Measurements from ENCODE around the gene CNTFR.

DNA sequence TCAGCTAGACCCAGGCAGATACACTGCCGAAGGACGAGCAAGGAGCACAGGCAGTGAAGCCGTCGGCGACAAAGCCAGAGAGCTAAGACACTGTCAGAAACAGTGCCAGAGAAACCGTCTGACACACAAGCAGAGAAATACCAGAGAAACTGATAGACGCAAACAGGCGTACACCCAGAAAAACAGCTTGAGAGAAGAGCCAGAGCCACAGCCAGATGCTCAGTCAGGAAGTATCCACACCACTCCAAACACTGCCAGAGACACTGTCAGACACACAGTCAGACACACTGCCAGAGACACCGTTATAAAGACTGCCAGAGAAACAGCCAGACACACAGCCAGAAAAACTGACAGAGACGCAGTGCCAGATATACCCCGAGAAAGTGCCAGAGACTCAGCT, 19.1 kb downstream of the CNTFR start:
- TF ChIP-seq EZH2phosphoT487 (IDR thresholded peaks at IDR 0.05; ENCODE audit: unreplicated experiment) = no peak
- TF ChIP-seq, protein P1, sequence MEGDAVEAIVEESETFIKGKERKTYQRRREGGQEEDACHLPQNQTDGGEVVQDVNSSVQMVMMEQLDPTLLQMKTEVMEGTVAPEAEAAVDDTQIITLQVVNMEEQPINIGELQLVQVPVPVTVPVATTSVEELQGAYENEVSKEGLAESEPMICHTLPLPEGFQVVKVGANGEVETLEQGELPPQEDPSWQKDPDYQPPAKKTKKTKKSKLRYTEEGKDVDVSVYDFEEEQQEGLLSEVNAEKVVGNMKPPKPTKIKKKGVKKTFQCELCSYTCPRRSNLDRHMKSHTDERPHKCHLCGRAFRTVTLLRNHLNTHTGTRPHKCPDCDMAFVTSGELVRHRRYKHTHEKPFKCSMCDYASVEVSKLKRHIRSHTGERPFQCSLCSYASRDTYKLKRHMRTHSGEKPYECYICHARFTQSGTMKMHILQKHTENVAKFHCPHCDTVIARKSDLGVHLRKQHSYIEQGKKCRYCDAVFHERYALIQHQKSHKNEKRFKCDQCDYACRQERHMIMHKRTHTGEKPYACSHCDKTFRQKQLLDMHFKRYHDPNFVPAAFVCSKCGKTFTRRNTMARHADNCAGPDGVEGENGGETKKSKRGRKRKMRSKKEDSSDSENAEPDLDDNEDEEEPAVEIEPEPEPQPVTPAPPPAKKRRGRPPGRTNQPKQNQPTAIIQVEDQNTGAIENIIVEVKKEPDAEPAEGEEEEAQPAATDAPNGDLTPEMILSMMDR (conservative IDR thresholded peaks at IDR 0.05; ENCODE audit: low read depth in 2 of 2) = no peak
- TF ChIP-seq EZH2 (IDR thresholded peaks at IDR 0.05; ENCODE audit: low read depth, unreplicated experiment) = no peak
- no peak for TF ChIP-seq POLR2AphosphoS5 (IDR thresholded peaks at IDR 0.05; ENCODE audit: low read depth)

Data from GM23338 (cell line).